K562 (cell line): ENCODE data around the gene PCK1. TPM values are rescaled to one million over a fixed set of nuclear protein-coding genes. Genes with fewer than 3 reads are reported as not detected.

ENCODE experiments used
- ATF2 ChIP-seq: sonication (generic); formaldehyde crosslinking; IDR thresholded peaks from 2 replicates; pipeline ENCODE4 v1.8.1; 2022; ENCODE audit warnings: missing genetic modification reagents
- GATA2 ChIP-seq: sonication (generic); formaldehyde crosslinking; IDR thresholded peaks from 2 replicates; pipeline ENCODE4 v1.4.0; 2020; ENCODE audit warnings: mild to moderate bottlenecking, missing genetic modification reagents
- MGA ChIP-seq: fragments of 450-650 bp; IDR thresholded peaks from 2 replicates; pipeline ENCODE4 v1.6.1; 2016; ENCODE audit warnings: mild to moderate bottlenecking, moderate library complexity
- NCOA6 ChIP-seq: fragments of 450-650 bp; IDR thresholded peaks from 2 replicates; pipeline ENCODE4 v1.6.1; 2017; ENCODE audit warnings: mild to moderate bottlenecking
- SMARCA4 ChIP-seq: fragments of 450-650 bp; IDR thresholded peaks from 2 replicates; pipeline ENCODE4 v1.6.1; 2016
- ZNF274 ChIP-seq: IDR thresholded peaks from 2 replicates; pipeline ENCODE4 v1.6.1; 2011; ENCODE audit warnings: low read depth, mild to moderate bottlenecking, low read length, moderate library complexity, borderline replicate concordance
- ZNF512 ChIP-seq: IDR thresholded peaks from 2 replicates; pipeline ENCODE4 v1.6.1; 2016; ENCODE audit warnings: missing genetic modification characterization, missing compliant biosample characterization
- polyA plus RNA-seq, 8 experiments: library from polyadenylated mRNA; depleted of rRNA in 4 of 8; stranded (reverse) in 5 of 8; unstranded in 3 of 8; fragments of >200 nt; fragmentation: Nextera tagmentation in 2 of 8; fragmentation: Illumina TruSeq in 1 of 8; extraction: Ambion mirVana in 2 of 8; extraction: Trizol in 1 of 8; gene quantifications; 2 replicates each; pipeline versions ENCODE4 v1.2.1 to v1.2.3, GENCODE V29; 2011 to 2014; ENCODE audit warnings: inconsistent platforms in 1 of 8, missing spikeins in 1 of 8
- total RNA-seq, 7 experiments: library from RNA; depleted of rRNA in 6 of 7; stranded (reverse); fragments of >200 nt in 6 of 7; fragmentation: Illumina TruSeq in 2 of 7; extraction: Trizol in 2 of 7; gene quantifications; 2 replicates each; pipeline versions ENCODE4 v1.2.1 to v1.2.3, GENCODE V29; 2011 to 2021; ENCODE audit warnings: low replicate concordance in 1 of 7

Gene PCK1
- total and polyA plus RNA-seq, 9 of the 15 experiments (the other 6 are each of a cell fraction or from before 2014, with no cell fraction given), result 0.05 to 0.73 (median 0.15) TPM

- TF ChIP-seq MGA (no peak), NCOA6 (no peak), ATF2 (CRISPR knock-in tag) (no peak), SMARCA4 (no peak), GATA2 (CRISPR knock-in tag) (no peak), ZNF512 (no peak), ZNF274 (no peak)
These were observed 25.5 kb downstream of the PCK1 start (continued) for GRCh38 chr20:57586370-57586793.
